H1 (cell line): ENCODE data around the gene PPA1. TPM values are rescaled to one million over a fixed set of nuclear protein-coding genes. Genes with fewer than 3 reads are reported as not detected.

Experiments
- BCL11A ChIP-seq, 2 experiments: IDR thresholded peaks; one replicate each; pipeline ENCODE4 v1.6.1; 2011; ENCODE audit warnings: low read depth in 2 of 2, low read length in 2 of 2, mild to moderate bottlenecking in 2 of 2
- CEBPB ChIP-seq: IDR thresholded peaks from 2 replicates; pipeline ENCODE4 v1.6.1; 2012; ENCODE audit warnings: low read depth, low read length
- CHD1 ChIP-seq: IDR thresholded peaks from 2 replicates; pipeline ENCODE4 v1.6.1; 2012; ENCODE audit warnings: low read depth, low read length, improper control_type of control experiment
- CHD7 ChIP-seq: fragments of 300-600 bp; sonication (generic); IDR thresholded peaks from 2 replicates; pipeline ENCODE4 v1.7.1; 2012; ENCODE audit warnings: low read length, moderate library complexity, mild to moderate bottlenecking, inconsistent platforms; ENCODE audit not compliant: insufficient replicate concordance
- KDM1A ChIP-seq: fragments of 200-600, 300-600 bp; sonication (generic); IDR thresholded peaks from 2 replicates; pipeline ENCODE4 v1.7.1; 2016; ENCODE audit warnings: mild to moderate bottlenecking, low read length, borderline replicate concordance
- MAFK ChIP-seq: IDR thresholded peaks from 2 replicates; pipeline ENCODE4 v1.6.1; 2012; ENCODE audit warnings: low read depth, mild to moderate bottlenecking, improper control_type of control experiment, low read length
- POLR2AphosphoS5 ChIP-seq: IDR thresholded peaks from 2 replicates; pipeline ENCODE4 v1.6.1; 2011; ENCODE audit warnings: low read depth, low read length
- USF2 ChIP-seq: IDR thresholded peaks from 2 replicates; pipeline ENCODE4 v1.6.1; 2011; ENCODE audit warnings: low read length, improper control_type of control experiment
- polyA plus RNA-seq, 7 experiments: library from polyadenylated mRNA; depleted of rRNA in 3 of 7; stranded (reverse) in 5 of 7; unstranded in 2 of 7; fragments of >200 nt in 5 of 7; fragments of 200-250 nt in 2 of 7; gene quantifications; 1 replicate in 5 of 7; 2 replicates in 1 of 7; 4 replicates in 1 of 7; pipeline versions ENCODE4 v1.2.1 to v1.2.3, GENCODE V29; 2011 to 2013; ENCODE audit warnings: missing spikeins in 2 of 7, mixed read lengths in 2 of 7
- total RNA-seq: library from RNA; stranded (reverse); fragmentation: NEBNext Ultra II Directional; extraction: Animal tissue kit (Norgen Biotek cat#: 25700); gene quantifications from 2 replicates; pipeline ENCODE4 v1.2.1, GENCODE V29; 2021

Gene PPA1
- total and polyA plus RNA-seq, 2 of the 8 experiments (the other 6 are each of a cell fraction or from before 2014, with no cell fraction given): 77.0 to 191 TPM

DNA sequence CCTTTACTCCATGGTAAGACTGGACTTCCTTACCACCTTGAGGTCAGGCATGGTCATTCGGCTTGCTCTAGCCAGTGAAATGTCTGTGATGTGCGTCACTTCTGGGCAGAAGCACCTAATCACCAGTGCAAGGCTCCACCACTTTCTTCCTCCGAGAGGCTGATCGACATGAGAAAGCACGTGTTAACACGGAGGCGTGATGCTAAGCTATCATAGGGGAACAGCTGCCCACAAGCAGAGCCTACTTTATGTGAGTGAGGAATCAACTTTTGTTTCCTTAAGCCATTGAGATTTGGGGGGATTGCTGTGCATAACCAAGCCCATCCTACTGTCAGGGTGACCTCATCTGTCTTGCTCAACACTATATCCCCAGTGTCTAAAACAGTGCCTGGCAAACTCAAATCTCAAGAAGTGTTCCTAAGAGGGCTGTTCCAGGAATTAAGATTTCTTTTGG is 39.8 kb downstream of the PPA1 start (continued):
- TF ChIP-seq CHD7: no peak
- no peak for TF ChIP-seq BCL11A (IDR thresholded peaks at IDR 0.05; ENCODE audit: low read depth in 2 of 2, low read length in 2 of 2)
- TF ChIP-seq CHD1: no peak
- no peak for TF ChIP-seq KDM1A
- no peak for TF ChIP-seq POLR2AphosphoS5
- TF ChIP-seq CEBPB: no peak
- TF ChIP-seq MAFK: no peak
- TF ChIP-seq USF2: no peak
- TF ChIP-seq, all 59 proteins: peak for 0
